NCI-H446 treated with DMSO at 0.1 percent for 48 hours (cell line): ENCODE data around the gene C12orf75.

ENCODE experiments used
- DNase-seq: peaks from one replicate; lab custom pipeline; 2025; lab: John Stamatoyannopoulos, UW

Gene C12orf75

GRCh38 chr12:105418821-105419291, 88.4 kb downstream of the C12orf75 start:
- DNase-seq: no peak

- no peak for DNase-seq
Observed at GRCh38 chr12:105419606-105420005, 89.1 kb downstream of the C12orf75 start.

GRCh38 chr12:105420046-105420445, 89.6 kb downstream of the C12orf75 start:
- DNase-seq: no peak

GRCh38 chr12:105420659-105421240, 90.3 kb downstream of the C12orf75 start:
- DNase-seq: peak; percentile 34
